ENCODE data around the gene ZNF487. TPM values are rescaled to one million over a fixed set of nuclear protein-coding genes. Genes with fewer than 3 reads are reported as not detected.

The ZNF487 gene
- total RNA-seq, 1 experiment from 2014 or later, result 4.0 TPM

- TF ChIP-seq YY1 (IDR thresholded peaks at IDR 0.05; ENCODE audit: extremely low read depth, insufficient replicate concordance, low read depth, low read length) (no peak), ELF1 (IDR thresholded peaks at IDR 0.05; ENCODE audit: borderline replicate concordance, low read depth) (no peak), POLR2AphosphoS5 (IDR thresholded peaks at IDR 0.05; ENCODE audit: low read depth, low read length) (no peak), ATF3 (IDR thresholded peaks at IDR 0.05) (no peak), TCF7L2 (IDR thresholded peaks at IDR 0.05; ENCODE audit: borderline replicate concordance, extremely low read depth, insufficient read depth, insufficient read length) (no peak), FOSL1 (IDR thresholded peaks at IDR 0.05; ENCODE audit: low read depth) (no peak), POLR2A (IDR thresholded peaks at IDR 0.05; ENCODE audit: borderline replicate concordance, extremely low read depth, insufficient read depth, insufficient read length) (no peak), EZH2phosphoT487 (IDR thresholded peaks at IDR 0.05; ENCODE audit: borderline replicate concordance) (no peak), CEBPB (IDR thresholded peaks at IDR 0.05; ENCODE audit: low read depth) (no peak), ZNF274 (IDR thresholded peaks at IDR 0.05; ENCODE audit: low read depth, low read length) (no peak), ZFX (IDR thresholded peaks at IDR 0.05) (no peak), SIN3A (IDR thresholded peaks at IDR 0.05; ENCODE audit: low read depth) (no peak)
- TF ChIP-seq, protein P1, sequence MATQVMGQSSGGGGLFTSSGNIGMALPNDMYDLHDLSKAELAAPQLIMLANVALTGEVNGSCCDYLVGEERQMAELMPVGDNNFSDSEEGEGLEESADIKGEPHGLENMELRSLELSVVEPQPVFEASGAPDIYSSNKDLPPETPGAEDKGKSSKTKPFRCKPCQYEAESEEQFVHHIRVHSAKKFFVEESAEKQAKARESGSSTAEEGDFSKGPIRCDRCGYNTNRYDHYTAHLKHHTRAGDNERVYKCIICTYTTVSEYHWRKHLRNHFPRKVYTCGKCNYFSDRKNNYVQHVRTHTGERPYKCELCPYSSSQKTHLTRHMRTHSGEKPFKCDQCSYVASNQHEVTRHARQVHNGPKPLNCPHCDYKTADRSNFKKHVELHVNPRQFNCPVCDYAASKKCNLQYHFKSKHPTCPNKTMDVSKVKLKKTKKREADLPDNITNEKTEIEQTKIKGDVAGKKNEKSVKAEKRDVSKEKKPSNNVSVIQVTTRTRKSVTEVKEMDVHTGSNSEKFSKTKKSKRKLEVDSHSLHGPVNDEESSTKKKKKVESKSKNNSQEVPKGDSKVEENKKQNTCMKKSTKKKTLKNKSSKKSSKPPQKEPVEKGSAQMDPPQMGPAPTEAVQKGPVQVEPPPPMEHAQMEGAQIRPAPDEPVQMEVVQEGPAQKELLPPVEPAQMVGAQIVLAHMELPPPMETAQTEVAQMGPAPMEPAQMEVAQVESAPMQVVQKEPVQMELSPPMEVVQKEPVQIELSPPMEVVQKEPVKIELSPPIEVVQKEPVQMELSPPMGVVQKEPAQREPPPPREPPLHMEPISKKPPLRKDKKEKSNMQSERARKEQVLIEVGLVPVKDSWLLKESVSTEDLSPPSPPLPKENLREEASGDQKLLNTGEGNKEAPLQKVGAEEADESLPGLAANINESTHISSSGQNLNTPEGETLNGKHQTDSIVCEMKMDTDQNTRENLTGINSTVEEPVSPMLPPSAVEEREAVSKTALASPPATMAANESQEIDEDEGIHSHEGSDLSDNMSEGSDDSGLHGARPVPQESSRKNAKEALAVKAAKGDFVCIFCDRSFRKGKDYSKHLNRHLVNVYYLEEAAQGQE (IDR thresholded peaks at IDR 0.05; ENCODE audit: low read depth), result no peak
- peaks cover 35% of the 10 kb centered on the region; the same call in 1 of the 2 replicates for H4K20me1 ChIP-seq (ENCODE audit: insufficient read depth)
- H2AFZ ChIP-seq (ENCODE audit: low read depth, low read length, poor library complexity, severe bottlenecking), result no peak overlapping the region
- H3K36me3 ChIP-seq (ENCODE audit: control insufficient read depth in 1 of 2, insufficient read depth in 2 of 2, low read length in 2 of 2), result peaks cover 34 to 69% of the 10 kb centered on the region in 2 experiments
- peak overlapping the region; percentile 96 for H3K27ac ChIP-seq (ENCODE audit: low read depth, low read length)
- no peaks in the 10 kb centered on the region for H3K9me3 ChIP-seq (ENCODE audit: control insufficient read depth in 1 of 2, insufficient read depth in 1 of 2, low read depth in 1 of 2, low read length in 2 of 2)
- no peak overlapping the region for H3K4me3 ChIP-seq (replicated peaks in 1 of 2; ENCODE audit: low read depth in 1 of 2, low read length in 2 of 2)
- RAD21 ChIA-PET (ENCODE audit: low non-redundant PET in 1 of 2, low total read pairs in 2 of 2, uncharacterized antibody in 2 of 2, unreplicated experiment in 2 of 2), result no interaction called here
- no peaks in the 10 kb centered on the region for H3K9me2 ChIP-seq (ENCODE audit: insufficient read depth)
- POLR2A ChIA-PET, result no interaction called here
- peaks cover 20 to 48% of the 10 kb centered on the region in 2 experiments for H3K4me1 ChIP-seq (ENCODE audit: control insufficient read depth in 1 of 2, insufficient read depth in 2 of 2, low read length in 2 of 2)
- peak overlapping the region; percentile 92; the same call in 1 of the 2 replicates for H3K4me2 ChIP-seq (ENCODE audit: low read length)
- H3K9ac ChIP-seq (ENCODE audit: low read length), result peak overlapping the region; percentile 100
- no TSS peak for BruUV-seq (replicated peaks)
- no peaks in the 10 kb centered on the region for H3K27me3 ChIP-seq (ENCODE audit: insufficient read depth, low read length)
- DNase-seq (ENCODE audit: low read depth, low spot score) (no peak), ATAC-seq (no peak)
- intact Hi-C loops (cut with micrococcal nuclease), result no loop called here
- CTCF ChIA-PET, result no interaction called here
- H3K79me2 ChIP-seq (ENCODE audit: insufficient read depth, low read length), result peaks cover 99% of the 10 kb centered on the region
Measured at GRCh38 chr10:43394868-43395267, 42.0 kb upstream of the ZNF487 start.

Measured in HCT116 (cell line).